ENCODE measurements around the gene ZNF423. TPM values are rescaled to one million over a fixed set of nuclear protein-coding genes. Genes with fewer than 3 reads are reported as not detected.

The ZNF423 gene
- total RNA-seq, 4 donors from 2014 or later, result 4.1 to 20.2 (median 10.3) TPM

GRCh38 chr16:49834531-49835151 lies 21.3 kb downstream of the ZNF423 start:
- TF ChIP-seq CTCF (IDR thresholded peaks at IDR 0.05; ENCODE audit: low read depth), result no peak

- TF ChIP-seq CTCF (IDR thresholded peaks at IDR 0.05; ENCODE audit: low read depth), result no peak
Observed at GRCh38 chr16:49833796-49834530, 21.9 kb downstream of the ZNF423 start.

GRCh38 chr16:49833085-49833484 lies 22.8 kb downstream of the ZNF423 start:
- no peak for TF ChIP-seq CTCF (IDR thresholded peaks at IDR 0.05; ENCODE audit: low read depth)

GRCh38 chr16:49832177-49832576 lies 23.7 kb downstream of the ZNF423 start:
- TF ChIP-seq CTCF (IDR thresholded peaks at IDR 0.05; ENCODE audit: low read depth), result no peak

GRCh38 chr16:49830873-49831272 lies 25.0 kb downstream of the ZNF423 start:
- no peak for TF ChIP-seq CTCF (IDR thresholded peaks at IDR 0.05; ENCODE audit: low read depth)

- TF ChIP-seq CTCF (IDR thresholded peaks at IDR 0.05; ENCODE audit: low read depth), result no peak
Observed at GRCh38 chr16:49828533-49829267, 27.2 kb downstream of the ZNF423 start.

GRCh38 chr16:49827805-49828438 lies 28.0 kb downstream of the ZNF423 start:
- TF ChIP-seq CTCF (IDR thresholded peaks at IDR 0.05; ENCODE audit: low read depth), result no peak

Measured in subcutaneous adipose tissue (tissue), 4 donors.